Measurements from ENCODE around the gene CCDC57.

The CCDC57 gene

GRCh38 chr17:82054351-82055022 lies 158.2 kb downstream of the CCDC57 start:
- no peak for TF ChIP-seq CTCF (conservative IDR thresholded peaks at IDR 0.05; ENCODE audit: control insufficient read depth, insufficient read depth, low read depth, low read length)
- H3K4me3 ChIP-seq (ENCODE audit: control insufficient read depth, low read depth, low read length) = no peak overlapping the region
- no peak for DNase-seq (ENCODE audit: low read depth)

- no peak overlapping the region for H3K4me3 ChIP-seq (ENCODE audit: control insufficient read depth, low read depth, low read length)
- no peak for TF ChIP-seq CTCF (conservative IDR thresholded peaks at IDR 0.05; ENCODE audit: control insufficient read depth, insufficient read depth, low read depth, low read length)
- DNase-seq (ENCODE audit: low read depth) = no peak
Observed at GRCh38 chr17:82053556-82054263, 158.9 kb downstream of the CCDC57 start.

- DNase-seq (ENCODE audit: low read depth) = no peak
- TF ChIP-seq CTCF (conservative IDR thresholded peaks at IDR 0.05; ENCODE audit: control insufficient read depth, insufficient read depth, low read depth, low read length) = no peak
- peak overlapping the region; percentile 70 for H3K4me3 ChIP-seq (ENCODE audit: control insufficient read depth, low read depth, low read length)
Observed at GRCh38 chr17:82053130-82053529, 159.5 kb downstream of the CCDC57 start.

GRCh38 chr17:82052638-82053059 lies 160.0 kb downstream of the CCDC57 start:
- TF ChIP-seq CTCF (conservative IDR thresholded peaks at IDR 0.05; ENCODE audit: control insufficient read depth, insufficient read depth, low read depth, low read length) = no peak
- peak overlapping the region; percentile 70 for H3K4me3 ChIP-seq (ENCODE audit: control insufficient read depth, low read depth, low read length)

GRCh38 chr17:82051776-82052637 lies 160.6 kb downstream of the CCDC57 start, which contains the start of the genes GPS1 and RFNG:
Gene GPS1, plus strand, starts transcription at chr17:82051898. Its CDS starts 34 bp downstream, at chr17:82051932.
Gene RFNG, minus strand, starts transcription at chr17:82051811. Its CDS starts 45 bp downstream, at chr17:82051766.
- H3K4me3 ChIP-seq (ENCODE audit: control insufficient read depth, low read depth, low read length) = peak within 1 kb of the TSS; percentile 70
- no peak for TF ChIP-seq CTCF (conservative IDR thresholded peaks at IDR 0.05; ENCODE audit: control insufficient read depth, insufficient read depth, low read depth, low read length)
- no peak for DNase-seq (ENCODE audit: low read depth)

More at GRCh38 chr17:82052638-82053059, 160.0 kb downstream of the CCDC57 start:
- no peak for DNase-seq (ENCODE audit: low read depth)

All from fibroblast of mammary gland (primary cell).